A549 (cell line): ENCODE measurements around the gene B4GALT6.

Source experiments
- MYC ChIP-seq: IDR thresholded peaks from 2 replicates; pipeline ENCODE4 v1.6.1; 2012; ENCODE audit warnings: mild to moderate bottlenecking, inconsistent platforms, low read length, improper control_type of control experiment, borderline replicate concordance
- RAD21 ChIP-seq, 2 experiments: fragments of >200 bp in 1 of 2; sonication (Bioruptor Twin) in 1 of 2; formaldehyde crosslinking in 1 of 2; IDR thresholded peaks in 1 of 2; conservative IDR thresholded peaks in 1 of 2; 2 replicates in 1 of 2; 3 replicates in 1 of 2; pipeline ENCODE4 v1.6.1; 2012 to 2018; ENCODE audit warnings: inconsistent platforms in 1 of 2
- SMC3 ChIP-seq: fragments of >200 bp; sonication (Bioruptor Twin); formaldehyde crosslinking; IDR thresholded peaks from 3 replicates; pipeline ENCODE4 v1.6.1; 2018; ENCODE audit warnings: inconsistent platforms
- TF ChIP-seq, protein P1 (sequence below): fragments of >200 bp; sonication (Bioruptor Twin); formaldehyde crosslinking; IDR thresholded peaks from 3 replicates; pipeline ENCODE4 v1.5.1; 2016
- TF ChIP-seq, protein P2 (sequence below): fragments of 200-600 bp; sonication (generic); IDR thresholded peaks from 2 replicates; pipeline ENCODE4 v1.6.1; 2016; ENCODE audit warnings: antibody characterized with exemption, mild to moderate bottlenecking, moderate library complexity
- TF ChIP-seq, protein P3 (sequence below): fragments of 250-450 bp; sonication (Bioruptor Pico); IDR thresholded peaks from 2 replicates; pipeline ENCODE4 v1.5.0; 2021; ENCODE audit warnings: mild to moderate bottlenecking, moderate library complexity, borderline replicate concordance

DNA sequence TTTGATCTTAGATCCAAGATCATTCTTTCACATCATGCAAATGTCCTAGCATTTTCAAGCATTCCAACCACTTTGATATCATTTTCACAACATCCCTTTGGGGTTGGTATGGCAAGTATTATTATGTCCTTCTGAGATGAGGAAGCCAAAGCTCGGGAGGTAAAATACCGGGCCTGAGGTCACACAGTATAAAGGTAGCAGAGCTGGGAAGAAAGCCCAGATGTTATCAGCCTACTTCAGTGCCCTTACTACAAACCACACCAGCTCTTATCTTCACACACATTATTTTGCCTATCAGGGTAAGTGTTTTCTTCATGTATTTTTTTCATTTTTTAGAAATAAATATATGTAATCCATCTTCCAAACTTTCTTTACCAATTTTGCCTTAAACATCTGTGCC is 4.2 kb upstream of the B4GALT6 start:
- TF ChIP-seq, protein P1, sequence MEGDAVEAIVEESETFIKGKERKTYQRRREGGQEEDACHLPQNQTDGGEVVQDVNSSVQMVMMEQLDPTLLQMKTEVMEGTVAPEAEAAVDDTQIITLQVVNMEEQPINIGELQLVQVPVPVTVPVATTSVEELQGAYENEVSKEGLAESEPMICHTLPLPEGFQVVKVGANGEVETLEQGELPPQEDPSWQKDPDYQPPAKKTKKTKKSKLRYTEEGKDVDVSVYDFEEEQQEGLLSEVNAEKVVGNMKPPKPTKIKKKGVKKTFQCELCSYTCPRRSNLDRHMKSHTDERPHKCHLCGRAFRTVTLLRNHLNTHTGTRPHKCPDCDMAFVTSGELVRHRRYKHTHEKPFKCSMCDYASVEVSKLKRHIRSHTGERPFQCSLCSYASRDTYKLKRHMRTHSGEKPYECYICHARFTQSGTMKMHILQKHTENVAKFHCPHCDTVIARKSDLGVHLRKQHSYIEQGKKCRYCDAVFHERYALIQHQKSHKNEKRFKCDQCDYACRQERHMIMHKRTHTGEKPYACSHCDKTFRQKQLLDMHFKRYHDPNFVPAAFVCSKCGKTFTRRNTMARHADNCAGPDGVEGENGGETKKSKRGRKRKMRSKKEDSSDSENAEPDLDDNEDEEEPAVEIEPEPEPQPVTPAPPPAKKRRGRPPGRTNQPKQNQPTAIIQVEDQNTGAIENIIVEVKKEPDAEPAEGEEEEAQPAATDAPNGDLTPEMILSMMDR: no peak
- TF ChIP-seq SMC3 (no peak), MYC (no peak), RAD21 (conservative IDR thresholded peaks at IDR 0.05 in 1 of 2, IDR thresholded peaks at IDR 0.05 in 1 of 2) (no peak)
- TF ChIP-seq, protein P2, sequence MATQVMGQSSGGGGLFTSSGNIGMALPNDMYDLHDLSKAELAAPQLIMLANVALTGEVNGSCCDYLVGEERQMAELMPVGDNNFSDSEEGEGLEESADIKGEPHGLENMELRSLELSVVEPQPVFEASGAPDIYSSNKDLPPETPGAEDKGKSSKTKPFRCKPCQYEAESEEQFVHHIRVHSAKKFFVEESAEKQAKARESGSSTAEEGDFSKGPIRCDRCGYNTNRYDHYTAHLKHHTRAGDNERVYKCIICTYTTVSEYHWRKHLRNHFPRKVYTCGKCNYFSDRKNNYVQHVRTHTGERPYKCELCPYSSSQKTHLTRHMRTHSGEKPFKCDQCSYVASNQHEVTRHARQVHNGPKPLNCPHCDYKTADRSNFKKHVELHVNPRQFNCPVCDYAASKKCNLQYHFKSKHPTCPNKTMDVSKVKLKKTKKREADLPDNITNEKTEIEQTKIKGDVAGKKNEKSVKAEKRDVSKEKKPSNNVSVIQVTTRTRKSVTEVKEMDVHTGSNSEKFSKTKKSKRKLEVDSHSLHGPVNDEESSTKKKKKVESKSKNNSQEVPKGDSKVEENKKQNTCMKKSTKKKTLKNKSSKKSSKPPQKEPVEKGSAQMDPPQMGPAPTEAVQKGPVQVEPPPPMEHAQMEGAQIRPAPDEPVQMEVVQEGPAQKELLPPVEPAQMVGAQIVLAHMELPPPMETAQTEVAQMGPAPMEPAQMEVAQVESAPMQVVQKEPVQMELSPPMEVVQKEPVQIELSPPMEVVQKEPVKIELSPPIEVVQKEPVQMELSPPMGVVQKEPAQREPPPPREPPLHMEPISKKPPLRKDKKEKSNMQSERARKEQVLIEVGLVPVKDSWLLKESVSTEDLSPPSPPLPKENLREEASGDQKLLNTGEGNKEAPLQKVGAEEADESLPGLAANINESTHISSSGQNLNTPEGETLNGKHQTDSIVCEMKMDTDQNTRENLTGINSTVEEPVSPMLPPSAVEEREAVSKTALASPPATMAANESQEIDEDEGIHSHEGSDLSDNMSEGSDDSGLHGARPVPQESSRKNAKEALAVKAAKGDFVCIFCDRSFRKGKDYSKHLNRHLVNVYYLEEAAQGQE: no peak
- TF ChIP-seq, protein P3, sequence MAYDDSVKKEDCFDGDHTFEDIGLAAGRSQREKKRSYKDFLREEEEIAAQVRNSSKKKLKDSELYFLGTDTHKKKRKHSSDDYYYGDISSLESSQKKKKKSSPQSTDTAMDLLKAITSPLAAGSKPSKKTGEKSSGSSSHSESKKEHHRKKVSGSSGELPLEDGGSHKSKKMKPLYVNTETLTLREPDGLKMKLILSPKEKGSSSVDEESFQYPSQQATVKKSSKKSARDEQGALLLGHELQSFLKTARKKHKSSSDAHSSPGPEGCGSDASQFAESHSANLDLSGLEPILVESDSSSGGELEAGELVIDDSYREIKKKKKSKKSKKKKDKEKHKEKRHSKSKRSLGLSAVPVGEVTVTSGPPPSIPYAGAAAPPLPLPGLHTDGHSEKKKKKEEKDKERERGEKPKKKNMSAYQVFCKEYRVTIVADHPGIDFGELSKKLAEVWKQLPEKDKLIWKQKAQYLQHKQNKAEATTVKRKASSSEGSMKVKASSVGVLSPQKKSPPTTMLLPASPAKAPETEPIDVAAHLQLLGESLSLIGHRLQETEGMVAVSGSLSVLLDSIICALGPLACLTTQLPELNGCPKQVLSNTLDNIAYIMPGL: no peak
